Measurements from ENCODE around the gene FDX1. TPM values are rescaled to one million over a fixed set of nuclear protein-coding genes. Genes with fewer than 3 reads are reported as not detected.
"Not testable (repeated sequence)": the region's sequence is repeated elsewhere in the genome, so short reads cannot be mapped to it uniquely, and the experiment has no call there.

FDX1 gene
- 9.7 TPM for total RNA-seq

- peak; percentile 86 for ATAC-seq
Observed at GRCh38 chr11:110429731-110430266, at the start of gene FDX1. Gene FDX1 (plus strand): TSS chr11:110429948. CDS start chr11:110430121, 173 bp downstream.

- no peak for ATAC-seq
Observed at GRCh38 chr11:110380836-110381622, 48.7 kb upstream of the FDX1 start.

- not testable (repeated sequence) for ATAC-seq
Observed at GRCh38 chr11:110388231-110388630, 41.5 kb upstream of the FDX1 start.

GRCh38 chr11:110389965-110390364, 39.8 kb upstream of the FDX1 start:
- ATAC-seq = no peak

- no peak for ATAC-seq
Observed at GRCh38 chr11:110392056-110392455, 37.7 kb upstream of the FDX1 start.

GRCh38 chr11:110397668-110398286, 32.0 kb upstream of the FDX1 start:
- not testable (repeated sequence) for ATAC-seq

GRCh38 chr11:110403585-110403984, 26.2 kb upstream of the FDX1 start:
- not testable (repeated sequence) for ATAC-seq

GRCh38 chr11:110405636-110406035, 24.1 kb upstream of the FDX1 start:
- not testable (repeated sequence) for ATAC-seq

- ATAC-seq = no peak
Observed at GRCh38 chr11:110407315-110407714, 22.4 kb upstream of the FDX1 start.

GRCh38 chr11:110409174-110409573, 20.6 kb upstream of the FDX1 start:
- ATAC-seq = no peak

GRCh38 chr11:110410651-110411050, 19.1 kb upstream of the FDX1 start:
- no peak for ATAC-seq

GRCh38 chr11:110415081-110415480, 14.7 kb upstream of the FDX1 start:
- no peak for ATAC-seq

GRCh38 chr11:110421658-110422057, 8.1 kb upstream of the FDX1 start:
- not testable (repeated sequence) for ATAC-seq

- ATAC-seq = no peak
Observed at GRCh38 chr11:110422306-110422905, 7.3 kb upstream of the FDX1 start.

GRCh38 chr11:110424775-110425444, 4.8 kb upstream of the FDX1 start:
- ATAC-seq = no peak

- ATAC-seq = no peak
Observed at GRCh38 chr11:110425751-110426545, 3.8 kb upstream of the FDX1 start.

- ATAC-seq = no peak
Observed at GRCh38 chr11:110428040-110428439, 1.7 kb upstream of the FDX1 start.

- ATAC-seq = no peak
Observed at GRCh38 chr11:110428956-110429730, 605 bp upstream of the FDX1 start.

GRCh38 chr11:110430267-110431050, 711 bp downstream of the FDX1 start:
- ATAC-seq = peak; percentile 46

GRCh38 chr11:110431051-110431672, 1.4 kb downstream of the FDX1 start:
- ATAC-seq = no peak
